Effector memory CD4-positive, alpha-beta T cell (primary cell): ENCODE results near the gene RBCK1.
"Not testable (repeated sequence)": the region's sequence is repeated elsewhere in the genome, so short reads cannot be mapped to it uniquely, and the experiment has no call there.

ENCODE experiments used
- DNase-seq, 3 donors: peaks; one replicate each; pipeline ENCODE4 v3.0.0-alpha.2; 2020
- H3K27ac ChIP-seq: 2 replicates; pipeline ENCODE4 v1.7.0; 2013; ENCODE audit warnings: mild to moderate bottlenecking, low read length, moderate library complexity; ENCODE audit not compliant: insufficient read depth, poor library complexity, severe bottlenecking
- H3K27me3 ChIP-seq: replicated peaks from 2 replicates; pipeline ENCODE4 v1.7.0; 2013; ENCODE audit warnings: mild to moderate bottlenecking, low read length; ENCODE audit not compliant: insufficient read depth, control insufficient read depth, poor library complexity, severe bottlenecking
- H3K36me3 ChIP-seq: 2 replicates; pipeline ENCODE4 v1.7.0; 2013; ENCODE audit warnings: mild to moderate bottlenecking, low read length, moderate library complexity; ENCODE audit not compliant: control insufficient read depth, insufficient read depth
- H3K4me1 ChIP-seq: 2 replicates; pipeline ENCODE4 v1.7.0; 2013; ENCODE audit warnings: low read length, mild to moderate bottlenecking; ENCODE audit not compliant: control insufficient read depth, insufficient read depth, poor library complexity, severe bottlenecking
- H3K4me3 ChIP-seq: 2 replicates; pipeline ENCODE4 v1.7.0; 2013; ENCODE audit warnings: low read length, low read depth, mild to moderate bottlenecking; ENCODE audit not compliant: insufficient read depth, poor library complexity, severe bottlenecking
- H3K9me3 ChIP-seq: 2 replicates; pipeline ENCODE4 v1.7.0; 2013; ENCODE audit warnings: mild to moderate bottlenecking, low read length, moderate library complexity; ENCODE audit not compliant: control insufficient read depth

RBCK1 gene

DNA sequence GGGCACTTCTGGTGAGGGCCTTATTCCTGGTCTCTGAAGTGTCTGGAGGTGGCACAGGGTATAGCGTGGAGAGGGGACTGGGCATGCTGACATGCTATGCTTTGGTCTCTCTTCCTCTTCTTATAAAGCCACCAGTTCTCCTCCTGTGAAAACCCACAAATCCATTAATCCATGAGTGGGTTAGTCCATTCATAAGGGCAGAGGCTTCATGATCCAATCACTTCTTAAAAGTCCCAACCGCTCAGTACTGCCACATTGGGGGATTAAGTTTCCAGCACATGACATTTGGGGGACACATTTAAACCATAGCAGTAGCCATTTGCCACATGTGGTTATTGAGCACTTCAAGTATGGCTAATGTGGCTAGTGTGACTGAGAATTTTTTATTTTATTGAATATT is 31.3 kb upstream of the RBCK1 start:
- Histone ChIP-seq H3K36me3 (no peaks in the 10 kb centered on the region), H3K27ac (no peak overlapping the region), H3K4me1 (peaks cover 4% of the 10 kb centered on the region), H3K27me3 (no peaks in the 10 kb centered on the region), H3K9me3 (no peaks in the 10 kb centered on the region), H3K4me3 (no peak overlapping the region)
- DNase-seq: no peak

- H3K27ac ChIP-seq, H3K4me3 ChIP-seq, DNase-seq, H3K27me3 ChIP-seq, H3K4me1 ChIP-seq, H3K9me3 ChIP-seq, H3K36me3 ChIP-seq: not testable (repeated sequence)
These were observed 30.5 kb upstream of the RBCK1 start for GRCh38 chr20:377578-377977.

DNA sequence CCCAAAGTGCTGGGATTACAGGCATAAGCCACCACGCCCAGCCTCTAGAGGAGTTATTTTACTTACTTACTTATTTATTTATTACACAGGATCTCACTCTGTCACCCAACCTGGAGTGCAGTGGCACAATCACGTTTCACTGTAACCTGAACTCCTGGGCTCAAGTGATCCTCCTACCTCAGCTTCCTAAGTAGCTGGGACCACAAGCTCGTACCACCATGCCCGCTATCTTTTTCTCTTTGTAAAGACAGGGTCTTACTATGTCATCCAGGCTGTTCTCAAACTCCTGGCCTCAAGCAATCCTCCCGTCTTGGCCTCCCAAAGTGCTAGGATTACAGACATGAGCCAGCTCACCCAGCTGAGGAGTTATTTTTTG is 29.1 kb upstream of the RBCK1 start:
- Histone ChIP-seq H3K27ac (no peak overlapping the region), H3K27me3 (no peaks in the 10 kb centered on the region), H3K9me3 (no peaks in the 10 kb centered on the region), H3K36me3 (no peaks in the 10 kb centered on the region), H3K4me1 (no peaks in the 10 kb centered on the region), H3K4me3 (no peak overlapping the region)
- DNase-seq: no peak

GRCh38 chr20:380763-381580 is 27.1 kb upstream of the RBCK1 start:
- peak in 2 of 3 donors; percentile 16 to 22 for DNase-seq
- peak overlapping the region; percentile 73 for H3K4me3 ChIP-seq

GRCh38 chr20:381581-382290 is 26.4 kb upstream of the RBCK1 start:
- Histone ChIP-seq H3K36me3 (no peaks in the 10 kb centered on the region), H3K4me1 (no peaks in the 10 kb centered on the region), H3K27me3 (no peaks in the 10 kb centered on the region), H3K27ac (peak overlapping the region; percentile 53), H3K9me3 (no peaks in the 10 kb centered on the region), H3K4me3 (peak overlapping the region; percentile 73)
- DNase-seq: peak; percentile 45 to 62 (median 56)

More at GRCh38 chr20:380763-381580, 27.1 kb upstream of the RBCK1 start:
- no peaks in the 10 kb centered on the region for H3K36me3 ChIP-seq
- peak overlapping the region; percentile 53 for H3K27ac ChIP-seq
- H3K9me3 ChIP-seq: no peaks in the 10 kb centered on the region
- H3K4me1 ChIP-seq: no peaks in the 10 kb centered on the region
- no peaks in the 10 kb centered on the region for H3K27me3 ChIP-seq

- no peak for DNase-seq
- no peaks in the 10 kb centered on the region for H3K9me3 ChIP-seq
- no peaks in the 10 kb centered on the region for H3K4me1 ChIP-seq
- no peaks in the 10 kb centered on the region for H3K27me3 ChIP-seq
- H3K36me3 ChIP-seq: no peaks in the 10 kb centered on the region
- H3K4me3 ChIP-seq: peak overlapping the region; percentile 73
- no peak overlapping the region for H3K27ac ChIP-seq
These were observed 25.6 kb upstream of the RBCK1 start for GRCh38 chr20:382291-383115.

DNA sequence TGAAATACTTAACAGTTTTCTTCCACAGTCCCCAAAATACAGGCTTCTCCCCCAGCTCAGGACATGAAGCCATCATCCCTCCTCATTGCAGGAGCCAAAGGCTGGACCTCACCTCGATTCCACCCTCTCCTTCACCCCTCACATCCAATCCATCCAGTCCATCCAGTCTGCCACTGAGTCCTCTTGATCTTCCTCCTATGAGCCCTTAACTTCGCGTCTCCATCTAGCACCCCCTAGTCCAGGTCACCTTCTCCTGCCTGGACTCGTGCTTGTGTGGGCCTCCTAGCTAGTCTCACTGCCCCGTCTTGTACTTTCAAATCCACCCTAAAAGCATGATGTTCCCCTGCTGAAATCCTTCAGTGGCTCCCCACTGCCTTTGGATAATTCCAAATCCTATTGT is 24.2 kb upstream of the RBCK1 start:
- Histone ChIP-seq H3K4me3 (no peak overlapping the region), H3K27me3 (no peaks in the 10 kb centered on the region), H3K27ac (no peak overlapping the region), H3K4me1 (no peaks in the 10 kb centered on the region), H3K36me3 (peaks cover 10% of the 10 kb centered on the region), H3K9me3 (no peaks in the 10 kb centered on the region)
- no peak for DNase-seq

DNA sequence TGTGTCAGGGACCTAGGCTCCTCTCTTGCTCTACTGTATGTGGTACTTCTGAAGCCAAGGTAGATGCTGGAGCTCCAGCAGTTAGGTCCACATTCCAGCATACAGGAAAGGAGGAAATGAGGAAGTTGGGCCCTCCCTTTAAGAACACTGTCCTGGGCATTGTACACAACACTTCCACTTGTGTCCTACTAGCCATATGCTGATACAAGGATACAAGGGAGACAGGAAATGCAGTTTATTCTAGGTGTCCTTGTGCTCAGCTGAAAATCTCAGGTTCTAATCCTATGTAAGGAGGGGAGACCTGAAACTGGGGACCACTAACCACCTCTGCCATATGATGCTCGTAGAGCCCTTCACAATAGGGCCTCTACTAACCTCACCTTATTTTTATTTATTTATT is 23.4 kb upstream of the RBCK1 start:
- no peak for DNase-seq
- H3K36me3 ChIP-seq: peaks cover 18% of the 10 kb centered on the region

DNA sequence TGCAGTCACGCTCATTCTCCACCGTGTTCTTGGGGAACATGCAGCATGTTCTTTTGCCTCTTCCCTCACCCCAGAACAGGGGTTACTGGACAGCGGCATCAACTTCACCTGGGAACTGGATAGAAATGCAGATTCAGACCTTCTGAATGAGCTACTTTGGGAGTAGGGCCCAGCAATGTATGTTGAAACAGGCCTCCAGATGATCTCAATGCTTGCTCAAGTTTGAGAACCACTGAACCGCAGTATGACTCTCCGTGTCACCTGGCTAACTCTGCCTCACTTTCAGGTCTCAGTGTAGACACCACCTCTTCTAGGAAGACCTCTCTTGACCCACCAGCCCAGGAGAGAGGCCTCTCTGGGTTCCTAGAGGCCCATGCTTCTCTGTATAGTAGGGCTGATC is 22.7 kb upstream of the RBCK1 start:
- no peaks in the 10 kb centered on the region for H3K27me3 ChIP-seq

More for the DNA sequence above, 23.4 kb upstream of the RBCK1 start:
- no peak overlapping the region for H3K27ac ChIP-seq
- H3K27me3 ChIP-seq: no peaks in the 10 kb centered on the region
- no peaks in the 10 kb centered on the region for H3K4me1 ChIP-seq
- no peak overlapping the region for H3K4me3 ChIP-seq
- no peaks in the 10 kb centered on the region for H3K9me3 ChIP-seq

More for the DNA sequence above, 22.7 kb upstream of the RBCK1 start:
- Histone ChIP-seq H3K4me1 (no peaks in the 10 kb centered on the region), H3K27ac (no peak overlapping the region), H3K4me3 (no peak overlapping the region), H3K9me3 (no peaks in the 10 kb centered on the region), H3K36me3 (peaks cover 18% of the 10 kb centered on the region)
- no peak for DNase-seq
